HG02884 (cell line): Measurements from ENCODE around the gene STIM1.
"Not testable (repeated sequence)": the region's sequence is repeated elsewhere in the genome, so short reads cannot be mapped to it uniquely, and the experiment has no call there.

Source experiments
- ATAC-seq: cut with Tn5 transposase; IDR thresholded peaks from one replicate; pipeline ENCODE4 v1.9.1; 2021; ENCODE audit warnings: mild to moderate bottlenecking, moderate library complexity; ENCODE audit not compliant: unreplicated experiment

Gene STIM1

DNA sequence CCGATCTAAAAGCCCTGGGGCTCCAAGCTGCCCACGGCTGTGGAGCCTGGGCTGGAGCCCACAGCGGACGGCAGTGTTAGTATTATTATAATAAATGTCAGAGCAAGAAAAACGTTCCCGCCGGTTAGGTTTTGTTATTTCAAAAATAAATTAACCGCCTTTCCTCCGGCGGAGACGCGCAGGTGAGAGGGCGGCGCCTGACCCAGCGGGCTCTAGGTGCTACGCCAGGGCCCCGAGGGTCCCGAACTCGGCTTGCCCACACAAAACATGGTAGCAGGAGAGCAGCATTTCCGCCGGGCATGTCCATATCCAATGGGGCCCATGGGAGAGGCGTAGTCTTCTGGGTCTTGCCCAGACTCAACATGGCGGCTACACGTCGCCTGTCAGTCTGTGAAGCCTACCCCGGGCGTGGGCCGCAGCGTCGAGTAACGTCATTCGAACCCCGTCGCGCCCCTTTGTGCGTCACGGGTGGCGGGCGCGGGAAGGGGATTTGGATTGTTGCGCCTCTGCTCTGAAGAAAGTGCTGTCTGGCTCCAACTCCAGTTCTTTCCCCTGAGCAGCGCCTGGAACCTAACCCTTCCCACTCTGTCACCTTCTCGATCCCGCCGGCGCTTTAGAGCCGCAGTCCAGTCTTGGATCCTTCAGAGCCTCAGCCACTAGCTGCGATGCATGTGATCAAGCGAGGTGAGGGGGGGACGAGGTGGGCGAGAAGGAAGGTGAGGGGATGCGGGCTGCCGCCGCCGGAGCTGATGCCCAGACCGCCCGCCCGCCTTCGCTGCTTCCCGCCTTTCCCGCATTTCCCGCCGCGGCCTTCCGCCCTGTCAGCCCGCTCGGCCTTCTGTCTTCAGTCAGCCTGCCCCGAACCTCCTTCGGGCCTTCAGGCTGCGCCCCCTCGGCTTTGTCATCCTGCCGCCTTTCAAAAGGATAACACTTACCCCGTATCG is 239.2 kb downstream of the STIM1 start, which contains the start of gene RRM1:
TSS of gene RRM1 (plus strand) at position 452 of the 944 bp plus-strand sequence. CDS start at position 666, 214 bp downstream.
- peak; percentile 94 for ATAC-seq

DNA sequence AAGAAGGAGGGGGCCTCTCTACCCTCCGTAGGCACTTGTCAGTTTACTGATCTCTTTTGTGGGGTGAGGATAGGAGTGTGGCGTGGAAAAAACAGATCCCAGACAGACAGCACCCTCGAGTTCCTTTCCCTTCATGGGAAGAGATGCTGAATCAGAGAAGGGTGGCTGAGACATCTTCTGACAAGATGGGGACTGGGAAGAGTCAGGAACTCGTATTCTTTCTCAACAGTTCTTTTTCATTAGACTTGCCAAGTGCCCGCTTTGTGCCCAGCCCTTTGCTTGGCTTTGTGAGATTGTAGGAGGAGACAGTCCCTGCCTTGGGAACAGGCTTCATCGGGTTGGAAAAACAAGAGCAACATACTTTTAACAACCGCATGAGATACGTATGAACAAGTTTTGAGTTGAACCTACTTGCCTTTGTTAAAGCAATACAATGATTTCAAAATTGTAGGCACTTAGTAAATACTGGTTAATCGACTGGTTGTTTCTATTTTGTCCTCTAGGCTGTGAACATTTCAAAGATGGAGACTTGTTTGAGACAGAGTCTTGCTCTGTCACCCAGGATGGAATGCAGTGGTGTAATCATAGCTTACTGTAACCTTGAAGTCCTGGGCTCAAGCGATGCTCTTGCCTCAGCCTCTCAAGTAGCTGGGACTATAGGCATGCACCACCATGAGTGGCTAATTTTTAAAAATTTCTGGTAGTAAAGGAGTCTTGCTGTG is 240.2 kb downstream of the STIM1 start:
- ATAC-seq = no peak

DNA sequence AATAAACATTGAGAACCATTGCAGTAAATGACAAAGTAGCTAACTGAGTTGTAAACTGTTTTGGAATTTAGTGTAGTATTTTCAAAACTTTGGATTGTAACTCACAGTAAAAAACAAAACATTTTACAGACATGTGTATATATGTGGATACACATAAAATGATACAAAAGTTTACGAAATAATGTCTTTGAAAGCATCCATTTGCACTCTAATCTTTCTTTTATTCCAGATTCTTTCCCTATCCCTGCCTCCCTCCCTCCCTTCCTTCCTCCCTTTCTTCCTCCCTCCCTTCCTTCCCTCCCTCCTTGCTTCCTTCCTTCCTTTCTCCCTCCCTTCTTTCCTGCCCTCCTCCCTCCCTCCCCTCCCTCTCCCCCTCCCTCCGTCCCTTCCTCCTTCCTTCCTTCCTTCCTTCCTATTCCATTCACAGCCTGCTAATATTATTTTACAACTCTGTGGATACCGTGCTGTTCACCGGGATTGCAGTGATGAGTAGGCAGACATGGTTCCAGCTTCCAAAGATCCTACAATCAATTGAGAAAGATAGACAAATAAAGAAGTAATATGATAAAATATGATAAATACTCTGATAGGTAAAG is 242.7 kb downstream of the STIM1 start:
- ATAC-seq = no peak

DNA sequence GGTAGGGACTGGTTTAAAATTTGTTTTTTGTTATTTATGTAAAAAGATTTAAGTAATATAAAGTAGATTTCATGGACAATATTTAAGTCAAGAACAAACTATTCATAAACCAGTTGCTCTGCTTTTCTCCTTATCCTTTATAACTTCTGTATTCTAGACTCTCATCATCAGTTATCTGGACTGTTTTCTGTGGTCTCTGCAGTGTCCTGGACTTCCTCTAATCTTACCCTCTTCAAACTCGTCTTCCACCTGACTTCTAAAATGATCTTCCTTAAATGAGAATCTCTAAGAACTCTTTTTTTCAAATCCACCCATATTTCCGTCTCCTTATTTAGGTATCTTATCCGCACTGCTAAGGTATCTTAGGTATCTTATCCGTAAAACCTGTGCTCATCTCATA is 247.2 kb downstream of the STIM1 start:
- ATAC-seq = no peak

DNA sequence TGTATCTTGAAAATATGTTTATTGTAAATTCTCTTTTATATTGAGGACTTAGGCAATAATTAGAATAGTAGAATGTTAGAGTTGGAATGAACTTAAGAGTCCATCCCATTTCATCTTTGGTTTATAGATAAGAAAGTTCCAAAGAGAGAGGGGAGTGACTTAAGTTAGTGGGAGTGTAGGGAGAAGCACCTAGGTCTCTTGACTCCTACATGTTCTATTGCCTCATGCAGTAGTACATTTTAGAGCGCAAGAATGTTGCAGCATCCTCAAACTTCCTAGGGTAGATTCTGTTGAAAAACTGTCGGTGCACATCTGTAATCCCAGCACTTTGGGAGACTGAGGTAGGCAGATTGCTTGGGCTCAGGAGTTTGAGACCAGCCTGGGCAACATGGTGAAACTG is 247.8 kb downstream of the STIM1 start:
- no peak for ATAC-seq

DNA sequence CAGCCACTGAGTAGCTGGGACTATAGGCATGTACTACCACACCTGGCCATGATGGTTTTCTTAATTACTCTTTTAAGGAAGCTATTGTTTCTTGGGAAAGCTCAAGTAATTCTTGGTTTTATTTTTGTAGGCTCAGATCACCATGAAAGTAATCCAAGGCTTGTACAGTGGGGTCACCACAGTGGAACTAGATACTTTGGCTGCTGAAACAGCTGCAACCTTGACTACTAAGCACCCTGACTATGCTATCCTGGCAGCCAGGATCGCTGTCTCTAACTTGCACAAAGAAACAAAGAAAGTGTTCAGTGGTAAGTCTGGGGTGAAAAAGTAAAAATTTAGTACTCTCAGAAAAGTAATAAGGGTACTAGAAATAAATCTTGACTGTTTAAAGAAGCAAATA is 250.5 kb downstream of the STIM1 start:
- no peak for ATAC-seq

DNA sequence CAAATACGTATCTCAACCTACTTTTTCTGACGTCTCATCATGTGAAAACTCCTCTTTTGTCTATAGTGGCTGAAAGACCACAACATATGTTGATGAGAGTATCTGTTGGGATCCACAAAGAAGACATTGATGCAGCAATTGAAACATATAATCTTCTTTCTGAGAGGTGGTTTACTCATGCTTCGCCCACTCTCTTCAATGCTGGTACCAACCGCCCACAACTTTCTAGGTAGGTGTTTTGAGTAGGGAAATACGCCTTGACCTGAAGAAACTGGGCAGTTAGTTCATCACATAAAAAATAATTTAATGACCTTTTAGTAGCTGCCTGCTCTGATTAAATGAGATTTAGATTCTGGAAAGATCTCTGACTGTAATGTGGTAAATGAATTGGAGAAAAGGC is 256.4 kb downstream of the STIM1 start:
- ATAC-seq = no peak

DNA sequence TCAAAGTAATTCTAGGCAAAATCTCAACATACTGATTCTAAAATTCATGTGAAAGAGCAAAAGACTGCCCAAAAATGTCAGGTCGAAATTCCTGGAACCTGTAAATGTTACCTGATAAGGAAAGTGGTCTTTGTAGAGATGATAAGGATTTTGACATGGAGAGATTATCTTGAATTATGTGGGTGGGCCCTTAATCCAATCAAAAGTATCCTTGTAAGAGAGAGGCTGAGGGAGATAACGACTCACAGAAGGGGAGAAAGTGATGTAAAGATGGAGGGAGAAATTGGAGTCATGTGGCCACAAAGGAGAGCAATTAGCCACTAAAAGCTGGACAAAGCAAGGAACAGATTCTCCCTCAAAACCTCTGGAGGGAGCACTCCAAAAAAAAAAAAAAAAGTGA is 259.7 kb downstream of the STIM1 start:
- ATAC-seq = no peak

DNA sequence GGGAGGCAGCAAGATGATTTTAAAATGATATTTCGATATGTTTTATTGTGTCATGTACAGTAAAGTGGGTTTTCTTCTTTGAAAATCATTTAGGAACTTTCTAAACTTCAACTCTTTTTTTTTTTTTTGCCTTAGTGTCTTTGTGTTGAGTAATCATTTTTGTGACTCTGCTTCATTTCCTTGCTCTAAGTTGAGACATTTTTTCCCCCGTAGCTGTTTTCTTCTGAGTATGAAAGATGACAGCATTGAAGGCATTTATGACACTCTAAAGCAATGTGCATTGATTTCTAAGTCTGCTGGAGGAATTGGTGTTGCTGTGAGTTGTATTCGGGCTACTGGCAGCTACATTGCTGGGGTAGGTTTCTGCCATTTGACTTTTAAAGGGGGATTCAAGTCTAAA is 262.6 kb downstream of the STIM1 start:
- no peak for ATAC-seq

DNA sequence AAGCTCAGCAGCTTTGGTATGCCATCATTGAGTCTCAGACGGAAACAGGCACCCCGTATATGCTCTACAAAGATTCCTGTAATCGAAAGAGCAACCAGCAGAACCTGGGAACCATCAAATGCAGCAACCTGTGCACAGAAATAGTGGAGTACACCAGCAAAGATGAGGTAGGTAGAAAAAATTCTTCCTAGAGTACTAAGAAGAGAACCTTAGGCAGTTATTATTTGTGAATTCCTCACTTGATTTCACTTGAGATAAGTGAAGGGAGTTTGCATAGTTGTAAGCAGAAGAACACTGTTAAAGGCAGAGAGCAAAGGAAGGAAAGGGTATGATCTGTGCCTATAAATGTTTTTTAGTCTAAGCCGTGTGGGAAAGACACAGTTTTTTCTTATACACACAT is 267.8 kb downstream of the STIM1 start:
- no peak for ATAC-seq

DNA sequence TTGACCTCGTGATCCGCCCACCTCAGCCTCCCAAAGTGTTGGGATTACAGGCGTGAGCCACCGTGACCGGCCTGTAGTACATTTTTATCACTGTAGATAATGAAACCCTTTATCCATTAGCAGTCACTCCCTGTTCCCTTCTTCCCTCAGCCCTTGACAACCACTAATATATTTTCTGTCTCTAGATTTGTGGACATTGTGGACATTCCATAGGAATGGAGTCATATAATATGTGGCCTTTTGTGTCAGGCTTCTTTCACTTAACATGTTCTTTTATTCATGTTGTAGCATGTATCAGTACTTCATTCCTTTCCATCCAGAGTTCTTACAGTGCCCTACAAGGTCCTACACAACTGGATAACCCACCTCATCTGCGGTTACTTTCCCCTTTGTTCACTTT is 269.7 kb downstream of the STIM1 start:
- ATAC-seq = no peak

DNA sequence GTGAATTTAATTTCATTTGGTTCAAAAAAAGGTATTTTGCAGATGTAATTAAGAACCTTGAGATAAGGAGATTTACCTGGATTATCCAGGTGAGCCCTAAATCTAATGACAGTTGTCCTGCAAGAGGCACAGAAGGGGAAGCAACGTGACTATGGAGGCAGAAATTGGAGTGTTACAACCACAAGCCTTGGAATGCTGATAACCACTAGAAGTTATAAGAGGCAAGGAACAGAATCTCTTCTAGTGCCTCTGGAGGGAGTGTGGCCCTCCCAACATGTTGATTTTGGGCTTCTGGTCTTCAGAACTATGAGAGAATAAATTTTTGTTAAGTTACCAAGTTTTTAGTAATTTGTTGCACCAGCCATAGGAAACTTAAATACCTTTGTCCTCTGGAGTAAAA is 271.9 kb downstream of the STIM1 start:
- no peak for ATAC-seq

DNA sequence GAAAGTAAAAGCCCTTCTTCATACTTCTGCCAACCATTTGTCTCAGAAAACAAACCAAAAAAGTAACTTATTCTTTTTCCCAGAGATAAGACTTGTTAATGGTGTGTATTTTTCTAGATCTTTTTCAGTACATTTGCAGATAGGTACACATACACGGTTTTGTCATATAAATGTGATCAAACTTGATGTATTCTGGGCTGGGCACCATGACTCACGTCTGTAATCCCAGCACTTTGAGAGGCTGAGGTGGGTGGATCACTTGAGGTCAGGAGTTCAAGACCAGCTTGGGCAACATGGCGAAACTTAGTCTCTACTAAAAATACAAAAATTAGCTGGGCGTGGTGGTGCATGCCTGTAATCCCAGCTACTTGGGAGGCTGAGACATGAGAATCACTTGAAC is 274.8 kb downstream of the STIM1 start:
- not testable (repeated sequence) for ATAC-seq

DNA sequence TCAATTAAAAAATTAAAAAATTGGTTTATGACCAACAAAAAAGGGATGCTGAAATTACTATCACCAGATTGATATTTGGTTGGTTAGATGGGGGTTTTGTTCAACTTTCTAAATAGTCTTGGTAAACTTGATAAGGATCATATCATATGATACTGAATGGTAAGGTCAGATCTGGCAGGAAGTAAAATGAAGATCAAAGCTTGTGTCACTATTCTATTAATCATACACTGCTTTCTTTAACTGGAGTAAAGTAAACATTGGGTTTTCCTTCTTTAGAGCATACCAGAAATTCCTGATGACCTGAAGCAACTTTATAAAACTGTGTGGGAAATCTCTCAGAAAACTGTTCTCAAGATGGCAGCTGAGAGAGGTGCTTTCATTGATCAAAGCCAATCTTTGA is 279.3 kb downstream of the STIM1 start:
- no peak for ATAC-seq

DNA sequence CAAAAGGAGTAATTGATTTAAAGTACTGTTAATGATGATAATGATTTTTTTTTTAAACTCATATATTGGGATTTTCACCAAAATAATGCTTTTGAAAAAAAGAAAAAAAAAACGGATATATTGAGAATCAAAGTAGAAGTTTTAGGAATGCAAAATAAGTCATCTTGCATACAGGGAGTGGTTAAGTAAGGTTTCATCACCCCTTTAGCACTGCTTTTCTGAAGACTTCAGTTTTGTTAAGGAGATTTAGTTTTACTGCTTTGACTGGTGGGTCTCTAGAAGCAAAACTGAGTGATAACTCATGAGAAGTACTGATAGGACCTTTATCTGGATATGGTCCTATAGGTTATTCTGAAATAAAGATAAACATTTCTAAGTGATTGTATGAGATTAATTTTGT is 283.0 kb downstream of the STIM1 start:
- ATAC-seq = no peak

DNA sequence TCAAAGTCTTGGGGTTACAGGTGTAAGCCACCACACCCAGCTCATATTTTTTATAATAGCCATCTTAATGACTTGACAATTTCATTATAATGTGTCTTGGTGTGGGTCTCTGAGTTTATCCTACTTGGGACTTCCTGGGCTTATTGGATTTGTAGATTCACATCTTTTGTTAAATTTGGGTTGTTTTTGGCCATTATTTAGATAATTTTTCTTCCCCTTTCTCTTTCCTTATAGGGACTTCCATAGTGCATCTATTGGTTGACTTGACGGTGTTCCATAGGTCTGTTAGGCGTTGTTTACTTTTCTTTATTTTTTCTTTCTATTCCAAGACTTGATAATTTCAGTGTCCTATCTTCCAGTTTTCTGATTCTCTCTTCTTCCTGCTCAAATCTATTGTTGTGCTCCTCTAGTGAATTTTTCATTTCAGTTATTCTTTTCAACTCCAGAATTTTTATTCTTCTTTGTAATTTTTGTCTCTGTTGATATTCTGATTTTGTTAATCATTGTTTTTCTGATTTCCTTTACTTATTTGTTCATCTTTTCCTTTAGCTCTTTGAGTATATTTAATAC is 284.7 kb downstream of the STIM1 start:
- no peak for ATAC-seq
